RWPE2 (cell line): Measurements from ENCODE around the gene NTF4.

Experiments used
- ATAC-seq: fragments of 200-7000 bp; cut with Tn5 transposase; 3 replicates; pipeline ENCODE4 v1.9.1; 2021; ENCODE audit warnings: low read depth
- DNase-seq: peaks from one replicate; pipeline ENCODE4 v3.0.0-alpha.2; 2020; ENCODE audit warnings: low spot score
- H3K27ac ChIP-seq: fragments of 450-650 bp; 2 replicates; pipeline ENCODE4 v1.5.1; 2017; ENCODE audit warnings: mild to moderate bottlenecking; ENCODE audit not compliant: poor library complexity, severe bottlenecking
- H3K27me3 ChIP-seq: fragments of 250-450 bp; sonication (Bioruptor Pico); 2 replicates; pipeline ENCODE4 v1.5.1; 2021; ENCODE audit warnings: mild to moderate bottlenecking, moderate library complexity; ENCODE audit not compliant: insufficient read depth, poor library complexity, severe bottlenecking
- H3K36me3 ChIP-seq: fragments of 250-450 bp; sonication (Bioruptor Pico); 2 replicates; pipeline ENCODE4 v1.5.1; 2020; ENCODE audit warnings: low read depth, mild to moderate bottlenecking, moderate library complexity
- H3K4me1 ChIP-seq: fragments of 250-450 bp; sonication (Bioruptor Pico); 2 replicates; pipeline ENCODE4 v1.5.1; 2021; ENCODE audit warnings: mild to moderate bottlenecking, moderate library complexity; ENCODE audit not compliant: insufficient read depth, poor library complexity, severe bottlenecking
- H3K4me3 ChIP-seq: fragments of 250-450 bp; sonication (Bioruptor Pico); 2 replicates; pipeline ENCODE4 v1.5.1; 2021; ENCODE audit warnings: mild to moderate bottlenecking, moderate library complexity; ENCODE audit not compliant: severe bottlenecking
- H3K9me3 ChIP-seq: fragments of 250-450 bp; sonication (Bioruptor Pico); 2 replicates; pipeline ENCODE4 v1.5.1; 2021; ENCODE audit warnings: mild to moderate bottlenecking, moderate library complexity; ENCODE audit not compliant: severe bottlenecking
- CTCF ChIP-seq: fragments of 450-650 bp; IDR thresholded peaks from one replicate; pipeline ENCODE4 v1.5.1; 2017; ENCODE audit warnings: mild to moderate bottlenecking, moderate library complexity; ENCODE audit not compliant: poor library complexity, severe bottlenecking

Gene NTF4

GRCh38 chr19:49016067-49016839 is 48.4 kb downstream of the NTF4 start:
- TF ChIP-seq CTCF = no peak
- no peak overlapping the region for H3K27ac ChIP-seq
- H3K4me1 ChIP-seq = no peaks in the 10 kb centered on the region
- DNase-seq (peak; percentile 68), ATAC-seq (no peak)
- no peak overlapping the region for H3K4me3 ChIP-seq
- no peaks in the 10 kb centered on the region for H3K27me3 ChIP-seq
- H3K9me3 ChIP-seq = no peaks in the 10 kb centered on the region
- peaks cover 24% of the 10 kb centered on the region for H3K36me3 ChIP-seq

GRCh38 chr19:49014870-49015255 is 49.8 kb downstream of the NTF4 start:
- Histone ChIP-seq H3K4me3 (no peak overlapping the region), H3K9me3 (no peaks in the 10 kb centered on the region), H3K27me3 (no peaks in the 10 kb centered on the region), H3K27ac (no peak overlapping the region), H3K36me3 (peaks cover 33% of the 10 kb centered on the region), H3K4me1 (no peaks in the 10 kb centered on the region)
- TF ChIP-seq CTCF = no peak
- DNase-seq = peak; percentile 61
- ATAC-seq = no peak

- H3K4me1 ChIP-seq = no peaks in the 10 kb centered on the region
- DNase-seq (peak; percentile 56), ATAC-seq (no peak)
- H3K9me3 ChIP-seq = no peaks in the 10 kb centered on the region
- no peak overlapping the region for H3K27ac ChIP-seq
- H3K4me3 ChIP-seq = no peak overlapping the region
- peaks cover 38% of the 10 kb centered on the region for H3K36me3 ChIP-seq
- no peaks in the 10 kb centered on the region for H3K27me3 ChIP-seq
- no peak for TF ChIP-seq CTCF
Measured at GRCh38 chr19:49014123-49014869, 50.3 kb downstream of the NTF4 start.

- DNase-seq (no peak), ATAC-seq (no peak)
- H3K27ac ChIP-seq = no peak overlapping the region
- TF ChIP-seq CTCF = no peak
- H3K27me3 ChIP-seq = no peaks in the 10 kb centered on the region
- no peaks in the 10 kb centered on the region for H3K9me3 ChIP-seq
- no peaks in the 10 kb centered on the region for H3K4me1 ChIP-seq
- H3K36me3 ChIP-seq = peaks cover 63% of the 10 kb centered on the region
- H3K4me3 ChIP-seq = no peak overlapping the region
Measured at GRCh38 chr19:49011194-49011593, 53.4 kb downstream of the NTF4 start.
